AG04449 (cell line): ENCODE results near the gene RSPH1.

Experiments
- CTCF ChIA-PET: fragments of 350-600 bp; formaldehyde crosslinking; extraction: SDS; loops from one replicate; lab custom pipeline; 2021; ENCODE audit warnings: antibody characterized with exemption; lab: Yijun Ruan, JAX
- POLR2A ChIA-PET: fragments of 400-600, 350-600 bp; formaldehyde crosslinking; extraction: SDS; loops from one replicate; lab custom pipeline; 2020; ENCODE audit warnings: antibody characterized with exemption, inconsistent platforms; lab: Yijun Ruan, JAX
- DNase-seq: peaks from one replicate; pipeline ENCODE4 v3.0.0-alpha.2; 2010; ENCODE audit warnings: low read depth, low spot score
- H3K4me3 ChIP-seq: 2 replicates; pipeline ENCODE4 v1.5.1; 2011; ENCODE audit warnings: low read depth, mild to moderate bottlenecking, control low read depth, low read length
- TF ChIP-seq, protein P1 (sequence below): IDR thresholded peaks from one replicate; pipeline ENCODE4 v1.5.1; 2011; ENCODE audit warnings: mild to moderate bottlenecking, moderate library complexity, low read length, control low read depth, inconsistent platforms; ENCODE audit not compliant: insufficient read depth; ENCODE audit errors: missing control alignments

Gene RSPH1

GRCh38 chr21:42523211-42523610 lies 27.2 kb upstream of the RSPH1 start:
- TF ChIP-seq, protein P1, sequence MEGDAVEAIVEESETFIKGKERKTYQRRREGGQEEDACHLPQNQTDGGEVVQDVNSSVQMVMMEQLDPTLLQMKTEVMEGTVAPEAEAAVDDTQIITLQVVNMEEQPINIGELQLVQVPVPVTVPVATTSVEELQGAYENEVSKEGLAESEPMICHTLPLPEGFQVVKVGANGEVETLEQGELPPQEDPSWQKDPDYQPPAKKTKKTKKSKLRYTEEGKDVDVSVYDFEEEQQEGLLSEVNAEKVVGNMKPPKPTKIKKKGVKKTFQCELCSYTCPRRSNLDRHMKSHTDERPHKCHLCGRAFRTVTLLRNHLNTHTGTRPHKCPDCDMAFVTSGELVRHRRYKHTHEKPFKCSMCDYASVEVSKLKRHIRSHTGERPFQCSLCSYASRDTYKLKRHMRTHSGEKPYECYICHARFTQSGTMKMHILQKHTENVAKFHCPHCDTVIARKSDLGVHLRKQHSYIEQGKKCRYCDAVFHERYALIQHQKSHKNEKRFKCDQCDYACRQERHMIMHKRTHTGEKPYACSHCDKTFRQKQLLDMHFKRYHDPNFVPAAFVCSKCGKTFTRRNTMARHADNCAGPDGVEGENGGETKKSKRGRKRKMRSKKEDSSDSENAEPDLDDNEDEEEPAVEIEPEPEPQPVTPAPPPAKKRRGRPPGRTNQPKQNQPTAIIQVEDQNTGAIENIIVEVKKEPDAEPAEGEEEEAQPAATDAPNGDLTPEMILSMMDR = no peak
- ChIA-PET POLR2A (no interaction called here), CTCF (no interaction called here)
- H3K4me3 ChIP-seq = no peak overlapping the region
- DNase-seq = no peak

- CTCF ChIA-PET = no interaction called here
- DNase-seq = no peak
- H3K4me3 ChIP-seq = no peak overlapping the region
- POLR2A ChIA-PET = no interaction called here
- TF ChIP-seq, protein P1 = no peak
Measured at GRCh38 chr21:42522771-42523170, 26.7 kb upstream of the RSPH1 start.

DNA sequence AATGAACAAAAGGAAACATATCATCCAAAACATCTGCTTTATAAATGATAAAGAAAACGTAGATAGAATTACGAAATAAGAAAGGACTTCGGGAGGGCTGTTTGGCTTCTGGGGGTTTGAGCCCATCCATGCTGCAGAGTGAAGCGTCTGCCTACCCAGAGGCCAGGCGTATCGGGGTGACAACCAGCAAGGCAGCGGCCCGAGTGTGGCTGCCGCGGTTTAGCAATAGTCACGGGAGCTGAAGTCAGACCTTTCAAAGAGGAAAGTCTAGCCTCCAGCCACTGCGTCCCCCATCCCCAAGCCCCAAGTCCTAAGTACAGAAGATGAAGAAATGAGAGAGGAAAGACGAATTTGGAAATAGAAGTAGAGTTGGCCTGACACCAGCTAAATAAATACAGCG lies 26.2 kb upstream of the RSPH1 start:
- DNase-seq = no peak
- POLR2A ChIA-PET = no interaction called here
- H3K4me3 ChIP-seq = no peak overlapping the region
- CTCF ChIA-PET = no interaction called here
- TF ChIP-seq, protein P1 = no peak

DNA sequence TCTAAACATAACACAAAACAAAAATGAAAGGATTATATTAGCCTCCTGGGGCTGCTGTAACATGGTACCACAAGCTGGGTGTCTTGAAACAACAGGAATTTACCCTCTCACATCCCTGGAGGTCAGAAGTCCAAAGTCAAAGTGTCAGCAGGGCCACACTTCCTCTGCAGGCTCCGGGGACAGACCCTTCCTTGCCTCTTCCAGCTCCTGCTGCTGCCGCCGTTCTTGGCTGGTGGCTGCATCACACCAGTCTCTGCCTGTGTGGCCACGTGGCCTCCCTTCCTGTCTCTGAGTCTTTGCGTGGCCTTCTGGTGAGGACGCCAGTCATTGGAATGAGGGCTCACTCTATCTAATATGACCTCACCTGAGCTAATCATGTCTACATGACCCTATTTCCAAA lies 25.8 kb upstream of the RSPH1 start:
- ChIA-PET POLR2A (no interaction called here), CTCF (no interaction called here)
- no peak overlapping the region for H3K4me3 ChIP-seq
- DNase-seq = no peak
- TF ChIP-seq, protein P1 = no peak

- ChIA-PET CTCF (interaction anchor here (0.7 kb wide), 1 partner anchor 18 kb away, joined by 3 read pairs; no protein-coding TSS in a partner anchor), POLR2A (no interaction called here)
- DNase-seq = no peak
Measured at GRCh38 chr21:42521384-42521783, 25.4 kb upstream of the RSPH1 start.

GRCh38 chr21:42520628-42521253 lies 24.7 kb upstream of the RSPH1 start:
- DNase-seq = no peak
- no peak overlapping the region for H3K4me3 ChIP-seq
- CTCF ChIA-PET = interaction anchor here (0.7 to 1.4 kb wide), 2 partner anchors 15 to 17 kb away, joined by 3 to 4 read pairs; no protein-coding TSS in a partner anchor
- TF ChIP-seq, protein P1 = peak; percentile 27
- POLR2A ChIA-PET = no interaction called here

More at GRCh38 chr21:42521384-42521783, 25.4 kb upstream of the RSPH1 start:
- TF ChIP-seq, protein P1 = no peak
- H3K4me3 ChIP-seq = no peak overlapping the region
